Measurements from ENCODE around the gene SIGLEC15.
"Not testable (repeated sequence)": the region's sequence is repeated elsewhere in the genome, so short reads cannot be mapped to it uniquely, and the experiment has no call there.

DNA sequence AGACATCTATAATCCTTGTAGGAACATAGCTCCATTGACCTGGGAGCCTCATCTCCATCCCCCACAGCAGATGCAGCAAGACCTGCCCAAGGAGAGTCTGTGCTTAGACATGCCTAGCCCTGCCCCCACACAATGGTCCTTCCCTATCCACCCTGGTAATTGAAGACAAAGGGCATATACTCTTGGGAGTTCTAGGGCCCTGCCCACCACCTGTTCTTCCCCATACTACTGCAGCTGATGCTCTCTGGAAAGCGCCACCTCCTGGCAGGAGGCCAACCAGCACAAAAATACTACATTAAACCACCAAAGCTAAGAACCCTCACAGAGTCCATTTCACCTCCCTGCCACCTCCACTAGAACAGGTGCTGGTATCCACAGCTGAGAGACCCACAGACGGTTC is 18.3 kb upstream of the SIGLEC15 start:
- TF ChIP-seq POLR2AphosphoS5, POLR2A (IDR thresholded peaks at IDR 0.05; ENCODE audit: low read depth, low read length): not testable (repeated sequence)
